Measurements from ENCODE around the gene PTEN.
"Not testable (repeated sequence)": the region's sequence is repeated elsewhere in the genome, so short reads cannot be mapped to it uniquely, and the experiment has no call there.

Gene PTEN

GRCh38 chr10:87846023-87846422 lies 17.4 kb upstream of the PTEN start:
- TF ChIP-seq EZH2phosphoT487 (IDR thresholded peaks at IDR 0.05; ENCODE audit: low read depth) (no peak), CTCF (IDR thresholded peaks at IDR 0.05; ENCODE audit: low read depth, low read length) (no peak)
- Histone ChIP-seq H4K20me1 (ENCODE audit: insufficient read depth, low read length) (no peaks in the 10 kb centered on the region), H3K79me2 (ENCODE audit: low read length) (no peaks in the 10 kb centered on the region), H3K4me2 (ENCODE audit: low read length) (no peak overlapping the region), H3K36me3 (replicated peaks; ENCODE audit: low read depth, low read length) (no peaks in the 10 kb centered on the region), H2AFZ (ENCODE audit: low read depth, low read length) (no peak overlapping the region), H3K4me1 (ENCODE audit: low read length) (peaks cover 8% of the 10 kb centered on the region), H3K27ac (ENCODE audit: low read length) (no peak overlapping the region), H3K9ac (ENCODE audit: low read length) (no peak overlapping the region), H3K9me3 (ENCODE audit: insufficient read depth, low read length) (no peaks in the 10 kb centered on the region), H3K27me3 (ENCODE audit: low read depth, low read length) (no peaks in the 10 kb centered on the region), H3K4me3 (ENCODE audit: low read length) (no peak overlapping the region)

- peaks cover 11% of the 10 kb centered on the region for H3K4me1 ChIP-seq (ENCODE audit: low read length)
- not testable (repeated sequence) for H3K9me3 ChIP-seq (ENCODE audit: insufficient read depth, low read length); H4K20me1 ChIP-seq (ENCODE audit: insufficient read depth, low read length); H3K4me3 ChIP-seq (ENCODE audit: low read length); H3K27me3 ChIP-seq (ENCODE audit: low read depth, low read length); H3K4me2 ChIP-seq (ENCODE audit: low read length); H3K27ac ChIP-seq (ENCODE audit: low read length); H3K79me2 ChIP-seq (ENCODE audit: low read length); H3K36me3 ChIP-seq (replicated peaks; ENCODE audit: low read depth, low read length); H2AFZ ChIP-seq (ENCODE audit: low read depth, low read length); H3K9ac ChIP-seq (ENCODE audit: low read length)
Observed at GRCh38 chr10:87846711-87847110, 16.7 kb upstream of the PTEN start.

- TF ChIP-seq EZH2phosphoT487 (IDR thresholded peaks at IDR 0.05; ENCODE audit: low read depth) (no peak), CTCF (IDR thresholded peaks at IDR 0.05; ENCODE audit: low read depth, low read length) (no peak)
- Histone ChIP-seq H3K9ac (ENCODE audit: low read length) (no peak overlapping the region), H3K4me2 (ENCODE audit: low read length) (no peak overlapping the region), H3K27me3 (ENCODE audit: low read depth, low read length) (no peaks in the 10 kb centered on the region), H3K27ac (ENCODE audit: low read length) (no peak overlapping the region), H2AFZ (ENCODE audit: low read depth, low read length) (no peak overlapping the region), H3K4me3 (ENCODE audit: low read length) (no peak overlapping the region), H3K9me3 (ENCODE audit: insufficient read depth, low read length) (no peaks in the 10 kb centered on the region), H3K36me3 (replicated peaks; ENCODE audit: low read depth, low read length) (no peaks in the 10 kb centered on the region), H3K79me2 (ENCODE audit: low read length) (no peaks in the 10 kb centered on the region), H3K4me1 (ENCODE audit: low read length) (peaks cover 11% of the 10 kb centered on the region), H4K20me1 (ENCODE audit: insufficient read depth, low read length) (no peaks in the 10 kb centered on the region)
Observed at GRCh38 chr10:87847550-87847949, 15.9 kb upstream of the PTEN start.

GRCh38 chr10:87849001-87849400 lies 14.4 kb upstream of the PTEN start:
- Histone ChIP-seq H3K4me2 (ENCODE audit: low read length) (no peak overlapping the region), H3K4me1 (ENCODE audit: low read length) (peaks cover 11% of the 10 kb centered on the region), H3K9ac (ENCODE audit: low read length) (no peak overlapping the region), H2AFZ (ENCODE audit: low read depth, low read length) (no peak overlapping the region), H4K20me1 (ENCODE audit: insufficient read depth, low read length) (no peaks in the 10 kb centered on the region), H3K36me3 (replicated peaks; ENCODE audit: low read depth, low read length) (no peaks in the 10 kb centered on the region), H3K4me3 (ENCODE audit: low read length) (no peak overlapping the region), H3K9me3 (ENCODE audit: insufficient read depth, low read length) (no peaks in the 10 kb centered on the region), H3K27ac (ENCODE audit: low read length) (no peak overlapping the region), H3K79me2 (ENCODE audit: low read length) (no peaks in the 10 kb centered on the region), H3K27me3 (ENCODE audit: low read depth, low read length) (no peaks in the 10 kb centered on the region)
- TF ChIP-seq EZH2phosphoT487 (IDR thresholded peaks at IDR 0.05; ENCODE audit: low read depth) (no peak), CTCF (IDR thresholded peaks at IDR 0.05; ENCODE audit: low read depth, low read length) (no peak)

GRCh38 chr10:87850742-87851205 lies 12.7 kb upstream of the PTEN start:
- H3K27ac ChIP-seq (ENCODE audit: low read length), result no peak overlapping the region
- TF ChIP-seq CTCF (IDR thresholded peaks at IDR 0.05; ENCODE audit: low read depth, low read length) (peak; percentile 64), EZH2phosphoT487 (IDR thresholded peaks at IDR 0.05; ENCODE audit: low read depth) (no peak)
- peak overlapping the region; percentile 75 for H2AFZ ChIP-seq (ENCODE audit: low read depth, low read length)
- no peak overlapping the region for H3K9ac ChIP-seq (ENCODE audit: low read length)
- H4K20me1 ChIP-seq (ENCODE audit: insufficient read depth, low read length), result no peaks in the 10 kb centered on the region
- H3K9me3 ChIP-seq (ENCODE audit: insufficient read depth, low read length), result no peaks in the 10 kb centered on the region
- peaks cover 5% of the 10 kb centered on the region for H3K4me1 ChIP-seq (ENCODE audit: low read length)
- no peaks in the 10 kb centered on the region for H3K36me3 ChIP-seq (replicated peaks; ENCODE audit: low read depth, low read length)
- no peaks in the 10 kb centered on the region for H3K27me3 ChIP-seq (ENCODE audit: low read depth, low read length)
- peak overlapping the region; percentile 49 for H3K4me3 ChIP-seq (ENCODE audit: low read length)
- H3K79me2 ChIP-seq (ENCODE audit: low read length), result no peaks in the 10 kb centered on the region
- H3K4me2 ChIP-seq (ENCODE audit: low read length), result peak overlapping the region; percentile 57
